H54 (cell line): Measurements from ENCODE around the gene ABLIM2.
"Not testable (repeated sequence)": the region's sequence is repeated elsewhere in the genome, so short reads cannot be mapped to it uniquely, and the experiment has no call there.

ENCODE experiments used
- DNase-seq: peaks from one replicate; pipeline ENCODE4 v3.0.0; 2011; ENCODE audit warnings: low spot score, mixed read lengths; ENCODE audit not compliant: insufficient read length
- FAIRE-seq: peaks from 3 replicates; lab custom pipeline; 2011; peaks lifted over from hg19 to GRCh38; lab: Jason Lieb, UNC
- POLR2A ChIP-seq: IDR thresholded peaks from 2 replicates; pipeline ENCODE4 v1.6.1; 2011; ENCODE audit warnings: low read depth, mild to moderate bottlenecking, low read length

Gene ABLIM2

DNA sequence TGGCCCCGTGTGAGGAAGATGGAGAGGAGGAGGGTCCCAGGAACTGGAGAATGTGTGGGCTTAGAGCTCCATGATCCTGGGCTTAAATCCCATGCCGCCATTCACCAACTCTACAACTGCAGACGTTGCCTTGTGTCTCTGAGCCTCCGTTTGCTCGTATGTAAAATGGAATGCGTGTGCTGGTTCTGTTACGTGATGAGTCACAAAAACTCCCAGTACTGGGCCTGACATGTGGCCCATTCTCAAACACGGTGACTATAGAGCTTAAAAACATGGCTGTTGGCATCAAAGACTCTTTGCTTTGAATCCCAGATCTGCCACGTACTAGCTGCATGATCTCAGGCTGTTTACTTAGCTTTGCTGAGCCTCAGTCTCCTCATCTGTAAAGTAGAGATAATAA, 206.0 kb downstream of the ABLIM2 start:
- DNase-seq: no peak
- no peak for FAIRE-seq
- TF ChIP-seq POLR2A: no peak

DNA sequence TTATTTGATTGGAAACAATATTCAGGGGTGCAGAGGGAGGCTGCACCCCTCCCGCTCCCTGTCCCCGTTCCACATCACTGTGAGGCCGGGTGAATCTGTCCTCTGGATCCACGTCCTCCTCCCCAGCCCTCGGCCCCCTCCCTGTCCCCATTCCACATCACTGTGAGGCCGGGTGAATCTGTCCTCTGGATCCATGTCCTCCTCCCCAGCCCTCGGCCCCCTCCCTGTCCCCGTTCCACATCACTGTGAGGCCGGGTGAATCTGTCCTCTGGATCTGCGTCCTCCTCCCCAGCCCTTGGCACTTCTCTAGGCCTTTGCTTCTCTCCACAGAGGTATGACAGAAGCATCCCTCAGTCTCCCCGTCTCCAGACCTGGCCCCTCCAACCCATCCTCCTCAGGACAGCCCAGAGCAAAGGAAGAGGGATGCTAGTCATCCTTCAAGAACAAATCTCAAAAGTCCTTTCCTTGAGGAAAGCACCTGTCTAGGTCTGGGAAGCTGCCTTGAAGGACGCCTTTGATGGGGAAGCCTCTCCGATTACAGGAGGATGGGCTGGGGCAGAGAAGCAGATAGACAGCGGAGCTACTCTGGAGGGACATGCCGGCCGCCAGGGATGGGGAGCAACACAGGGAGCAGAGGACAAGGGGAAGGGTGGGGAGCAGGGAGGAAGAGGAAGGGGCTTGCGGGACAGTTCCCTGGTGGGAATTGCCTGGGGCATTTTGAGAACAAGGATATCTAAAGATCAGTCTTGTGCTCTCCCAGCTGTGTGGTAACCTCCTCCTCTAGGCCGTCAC, 208.1 kb downstream of the ABLIM2 start:
- FAIRE-seq: no peak

DNA sequence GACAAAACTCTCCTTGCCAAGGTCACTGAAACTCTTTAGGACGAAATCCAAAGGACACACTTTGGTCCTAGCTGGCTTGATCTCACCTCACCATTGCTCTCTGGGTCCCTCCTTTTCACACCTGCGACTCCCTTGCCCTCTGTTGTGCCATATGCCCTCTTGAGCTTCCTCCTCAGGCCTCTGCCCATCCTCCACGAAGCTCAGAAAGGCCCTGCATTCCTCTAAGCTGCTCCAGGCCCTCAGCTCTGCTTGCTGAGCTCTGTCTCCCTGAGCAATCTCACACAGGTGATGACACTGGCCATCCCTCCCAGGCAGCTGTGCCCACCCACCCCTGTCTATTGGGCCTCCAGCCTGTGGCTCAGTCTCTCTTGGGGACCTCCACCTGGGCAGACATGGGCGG, 208.9 kb downstream of the ABLIM2 start:
- FAIRE-seq: no peak
- no peak for DNase-seq
- no peak for TF ChIP-seq POLR2A

More for the DNA sequence above, 208.1 kb downstream of the ABLIM2 start:
- no peak for DNase-seq
- TF ChIP-seq POLR2A: no peak

DNA sequence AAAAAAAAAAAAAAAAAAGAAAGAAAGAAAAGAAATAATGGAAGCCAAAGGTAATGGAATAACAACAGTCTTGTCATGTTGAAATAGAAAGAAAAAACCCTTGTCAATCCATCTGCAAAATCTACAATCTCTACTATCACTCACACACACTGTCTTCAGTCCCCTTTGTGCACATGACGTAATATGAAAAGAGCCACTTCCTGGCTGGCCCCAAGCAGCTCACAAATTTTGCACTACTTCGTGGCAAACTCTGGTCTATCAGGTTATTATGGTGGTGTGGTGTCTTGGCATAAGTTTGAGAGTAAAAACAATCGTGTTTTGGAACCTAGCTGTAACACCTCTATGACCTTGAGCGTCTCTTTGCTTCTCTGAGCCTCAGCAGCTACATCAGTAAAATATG, 210.7 kb downstream of the ABLIM2 start:
- DNase-seq: no peak
- FAIRE-seq: no peak
- no peak for TF ChIP-seq POLR2A

DNA sequence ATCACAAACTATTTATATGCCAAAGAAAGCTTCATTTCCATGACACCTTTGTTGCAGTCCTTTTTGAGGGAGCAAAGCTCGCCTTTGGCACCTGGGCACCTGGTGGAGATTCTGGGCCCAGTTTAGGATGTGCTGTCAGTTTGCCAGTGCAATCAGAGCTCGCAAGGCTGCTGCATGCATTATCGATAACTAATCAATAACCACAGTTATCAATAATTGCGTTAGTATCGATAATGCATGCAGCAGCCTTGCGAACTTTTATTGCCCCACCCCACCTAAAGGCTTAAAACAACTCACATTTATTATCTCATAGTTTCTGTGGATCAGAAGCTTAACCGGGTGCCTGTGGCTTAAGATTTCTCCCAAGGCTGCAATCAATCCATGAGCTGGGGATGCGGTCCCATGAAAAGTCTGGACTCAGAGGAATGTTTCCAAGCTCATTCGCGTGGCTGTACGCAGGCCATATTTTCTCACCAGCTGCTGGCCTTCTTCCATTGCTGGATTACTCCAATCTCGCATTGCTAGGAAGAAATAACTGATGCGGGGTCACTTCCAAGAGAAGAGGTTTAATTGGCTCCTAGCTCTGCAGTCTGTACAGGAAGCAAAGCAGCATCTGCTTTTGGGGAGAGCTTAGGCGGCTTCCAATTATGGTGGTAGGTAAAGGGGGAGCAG, 212.8 kb downstream of the ABLIM2 start:
- DNase-seq (no peak), FAIRE-seq (no peak)
- TF ChIP-seq POLR2A: no peak

DNA sequence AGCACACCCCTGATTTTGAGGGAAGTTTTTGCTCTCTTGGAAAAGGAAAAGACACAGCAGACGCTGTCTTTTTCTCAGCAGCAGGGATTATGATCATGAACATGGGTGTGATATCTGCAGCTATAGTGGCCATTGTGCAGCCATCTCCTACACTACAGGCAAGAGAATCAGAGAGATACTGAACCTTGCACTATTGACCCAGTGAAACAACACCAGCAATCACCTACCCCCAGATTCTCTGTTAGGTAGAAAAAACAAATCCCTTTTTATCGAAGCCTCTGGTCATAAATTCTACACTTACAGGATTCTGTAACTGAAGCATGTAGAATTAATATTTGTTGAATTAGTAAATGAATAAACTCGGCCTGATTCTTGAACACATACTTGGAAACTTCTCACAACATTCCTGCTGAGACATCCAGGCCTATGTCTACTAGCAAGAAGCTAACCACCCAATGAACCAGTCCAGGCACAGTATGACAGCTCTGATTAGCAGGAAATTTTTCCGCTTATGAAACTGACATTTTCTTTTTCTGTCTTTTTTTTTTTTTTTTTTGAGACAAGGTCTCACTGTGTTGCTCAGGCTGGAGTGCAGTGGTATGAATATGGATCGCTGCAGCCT, 213.9 kb downstream of the ABLIM2 start:
- DNase-seq (no peak), FAIRE-seq (no peak)
- no peak for TF ChIP-seq POLR2A

DNA sequence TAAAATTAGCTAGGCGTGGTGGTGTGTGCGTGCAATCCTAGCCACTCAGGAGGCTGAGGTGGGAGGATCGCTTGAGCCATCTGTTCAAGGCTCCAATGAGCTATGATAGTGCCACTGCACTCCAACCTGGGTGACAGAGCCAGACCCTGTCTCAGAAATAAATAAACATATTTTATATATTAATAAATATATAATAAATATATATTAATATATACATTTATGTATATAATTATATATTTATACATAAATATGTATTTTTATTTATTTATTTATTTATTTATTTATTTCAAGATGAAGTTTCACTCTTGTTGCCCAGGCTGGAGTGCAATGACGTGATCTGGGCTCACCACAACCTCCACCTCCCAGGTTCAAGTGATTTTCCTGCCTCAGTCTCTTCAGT, 214.9 kb downstream of the ABLIM2 start:
- not testable (repeated sequence) for DNase-seq, FAIRE-seq

DNA sequence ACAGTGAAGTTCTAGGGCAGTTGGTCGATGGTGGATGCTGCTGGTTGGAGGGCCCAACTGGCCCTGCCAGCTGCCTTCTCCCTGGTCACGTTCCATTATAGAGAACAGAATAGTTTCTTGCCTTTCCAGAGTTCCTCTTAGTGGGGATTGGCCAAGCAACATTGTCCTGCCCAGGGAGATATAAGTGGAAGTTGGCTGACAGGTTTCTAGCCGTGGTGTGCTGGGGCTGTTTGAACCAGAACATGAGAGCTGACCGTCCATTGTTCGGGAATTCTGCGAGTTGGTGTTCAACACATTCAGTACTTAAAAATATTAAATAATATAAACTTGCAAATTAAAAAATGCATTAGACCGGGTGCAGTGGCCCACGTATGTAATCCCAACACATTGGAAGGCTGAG, 215.4 kb downstream of the ABLIM2 start:
- no peak for FAIRE-seq
- no peak for DNase-seq
- TF ChIP-seq POLR2A: no peak

DNA sequence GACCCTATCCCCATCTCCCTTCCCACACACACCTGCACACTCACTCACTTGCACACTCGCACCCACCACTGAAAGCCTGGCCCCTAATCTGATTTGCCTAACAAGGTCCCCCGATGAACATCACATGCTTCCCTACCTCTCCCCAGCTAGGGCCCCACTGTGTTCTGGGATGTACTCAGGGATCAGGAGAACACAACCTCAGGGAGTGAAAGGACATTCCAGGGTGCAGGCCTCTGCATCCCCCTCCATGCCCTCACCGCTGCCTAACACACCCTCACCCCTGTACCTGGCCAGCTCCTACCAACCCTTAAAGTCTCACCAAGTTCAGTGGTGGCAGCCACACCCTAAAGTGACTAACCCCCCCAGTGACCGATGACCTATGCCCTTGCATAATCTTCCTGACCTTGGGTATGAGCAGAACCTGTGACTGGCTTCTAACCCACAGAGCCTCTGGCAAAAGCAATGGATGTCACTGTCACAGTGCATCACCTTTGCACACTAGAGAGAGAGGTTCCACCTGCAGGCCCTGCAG, 216.6 kb downstream of the ABLIM2 start:
- DNase-seq (no peak), FAIRE-seq (no peak)
- no peak for TF ChIP-seq POLR2A

DNA sequence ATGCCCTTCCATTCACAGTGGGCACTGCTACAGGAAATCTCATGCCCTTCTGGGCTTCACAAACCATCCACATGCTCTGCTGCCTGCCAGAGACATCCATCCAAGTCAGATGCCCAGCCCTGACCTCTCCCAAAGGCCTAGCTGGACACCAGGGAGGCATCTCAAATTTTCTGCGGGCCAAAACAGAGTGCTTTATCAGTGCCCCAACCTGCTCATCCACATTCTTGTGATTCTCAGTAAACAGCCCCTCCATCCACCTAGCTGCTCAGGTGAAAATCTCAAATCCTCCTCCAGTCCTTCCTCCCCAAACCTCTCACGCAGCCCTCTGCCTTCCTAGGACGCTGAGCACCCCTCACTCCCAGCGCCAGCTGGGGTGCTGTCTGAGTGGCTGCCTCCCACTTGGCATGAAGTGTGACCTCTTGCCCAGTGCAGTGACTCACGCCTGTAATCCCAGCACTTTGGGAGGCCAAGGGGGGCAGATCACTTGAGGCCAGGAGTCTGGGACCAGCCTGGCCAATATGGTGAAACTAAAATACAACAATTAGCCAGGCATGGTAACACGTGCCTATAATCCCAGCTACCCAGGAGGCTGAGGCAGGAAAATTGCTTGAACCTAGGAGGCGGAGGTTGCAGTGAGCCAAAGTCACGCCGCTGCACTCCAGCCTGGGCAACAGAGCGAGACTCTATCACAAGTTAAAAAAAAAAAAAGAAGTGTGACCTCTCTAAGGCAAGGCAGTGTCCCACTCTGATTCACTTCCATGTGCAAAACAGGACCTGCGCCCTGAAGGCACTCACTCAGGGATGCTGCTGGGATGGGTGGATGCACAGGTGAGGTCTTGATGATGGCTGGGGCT, 217.3 kb downstream of the ABLIM2 start:
- no peak for FAIRE-seq
- peak; percentile 29 for DNase-seq
- TF ChIP-seq POLR2A: no peak

DNA sequence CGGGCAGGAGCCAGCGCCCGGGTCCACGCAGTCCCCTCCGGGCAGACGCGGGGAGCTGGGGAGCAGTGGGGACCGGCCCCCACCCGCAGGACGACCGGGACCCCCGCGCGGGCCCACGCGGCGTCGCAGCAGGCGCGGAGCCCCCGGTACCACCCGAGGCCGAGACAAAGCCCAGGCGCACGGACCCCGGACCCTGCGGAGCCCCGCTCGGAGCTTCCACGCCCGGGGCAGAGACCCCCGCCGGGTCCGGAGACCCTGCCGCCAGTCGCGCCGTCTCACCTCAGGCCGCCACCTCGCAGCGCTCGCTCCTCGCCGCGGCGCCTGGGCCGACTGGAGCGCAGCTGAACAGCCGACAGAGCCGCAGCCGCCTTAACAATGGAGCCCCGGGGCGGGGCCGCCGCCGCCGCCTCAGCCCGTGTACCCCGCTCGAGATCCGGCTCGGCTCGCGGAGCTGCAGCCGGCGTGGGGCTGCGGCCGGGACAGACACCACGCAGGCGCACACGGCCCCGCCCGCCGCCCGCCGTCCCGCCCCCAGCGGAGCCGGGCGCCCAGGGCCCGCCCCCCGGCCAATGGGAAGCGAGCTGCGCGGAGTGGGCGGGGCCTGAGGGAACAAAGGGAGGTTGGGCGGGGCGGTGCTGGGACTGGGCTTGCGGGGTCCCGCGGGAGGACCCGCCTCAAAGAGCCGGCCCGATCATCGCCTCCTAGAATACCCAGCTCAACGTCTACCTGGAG, 219.1 kb downstream of the ABLIM2 start, which contains the start of gene AFAP1:
Gene AFAP1, minus strand, starts transcription at position 485 of the 732 bp plus-strand sequence. CDS start 67,783 bp downstream, outside the sequence.
- peak; percentile 75 for DNase-seq
- FAIRE-seq: no peak
- peak; percentile 72 for TF ChIP-seq POLR2A

DNA sequence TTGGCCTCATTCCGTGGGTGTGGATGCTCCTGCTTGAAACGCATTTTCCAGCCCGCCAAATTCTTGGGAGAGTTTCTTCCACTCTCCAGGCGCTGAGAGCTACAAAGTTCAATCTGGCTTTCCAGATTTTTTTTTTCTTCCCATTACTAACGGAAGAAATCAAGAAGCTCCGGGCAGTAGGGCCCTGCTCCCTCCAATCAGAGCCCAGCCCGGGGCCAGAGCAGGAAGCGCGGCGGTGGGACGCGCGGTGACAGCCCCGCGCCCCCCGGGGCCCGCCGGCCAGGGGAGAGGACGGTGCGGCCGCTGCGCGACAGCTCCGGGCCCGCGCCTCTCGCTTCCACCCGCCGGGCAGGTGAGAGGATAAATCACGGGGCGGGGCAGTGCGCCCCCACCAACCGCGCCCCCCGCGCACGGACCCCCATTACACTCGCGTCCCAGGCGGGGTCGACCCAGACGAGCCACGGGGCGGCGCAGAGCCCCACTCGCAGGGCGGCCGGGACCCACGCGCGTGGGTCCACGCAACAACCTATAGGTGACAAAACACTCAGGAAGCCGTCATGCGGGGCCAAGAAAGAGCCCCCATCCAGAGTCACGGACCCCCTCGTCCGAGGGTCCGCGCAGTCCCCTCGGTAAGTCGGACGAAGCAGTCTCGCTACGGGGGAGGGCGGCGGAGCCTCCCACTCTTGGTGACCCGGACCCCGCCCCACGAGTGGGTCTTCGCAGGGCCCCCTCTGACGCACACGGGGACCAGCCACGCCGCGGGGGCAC, 219.8 kb downstream of the ABLIM2 start:
- FAIRE-seq (no peak), DNase-seq (no peak)
- no peak for TF ChIP-seq POLR2A
